DMS53 treated with DMSO at 0.1 percent for 48 hours (cell line): ENCODE data around the gene LBX2.

Experiments used
- DNase-seq: peaks from one replicate; lab custom pipeline; 2025; ENCODE audit not compliant: unreplicated experiment; lab: John Stamatoyannopoulos, UW

LBX2 gene

GRCh38 chr2:74526649-74527230 lies 27.3 kb upstream of the LBX2 start:
- DNase-seq = no peak

- peak; percentile 18 for DNase-seq
Observed at GRCh38 chr2:74525717-74526648, 26.6 kb upstream of the LBX2 start, which contains the start of gene DQX1. Gene DQX1, minus strand, starts transcription at chr2:74526231. Its CDS starts 502 bp downstream, at chr2:74525729.

GRCh38 chr2:74524955-74525716 lies 25.7 kb upstream of the LBX2 start:
- no peak for DNase-seq

- DNase-seq = no peak
Observed at GRCh38 chr2:74524005-74524404, 24.6 kb upstream of the LBX2 start.

GRCh38 chr2:74522516-74522915 lies 23.1 kb upstream of the LBX2 start:
- DNase-seq = no peak

- no peak for DNase-seq
Observed at GRCh38 chr2:74516650-74517049, 17.2 kb upstream of the LBX2 start.

- DNase-seq = peak; percentile 52
Observed at GRCh38 chr2:74515981-74516633, 16.7 kb upstream of the LBX2 start.

GRCh38 chr2:74515271-74515980 lies 16.0 kb upstream of the LBX2 start:
- DNase-seq = no peak

GRCh38 chr2:74514368-74515270 lies 15.2 kb upstream of the LBX2 start, which contains the start of gene TLX2:
Gene TLX2, plus strand, starts transcription at chr2:74514450. Its CDS starts 357 bp downstream, at chr2:74514807.
- no peak for DNase-seq

GRCh38 chr2:74513605-74514367 lies 14.4 kb upstream of the LBX2 start:
- DNase-seq = no peak

- DNase-seq = no peak
Observed at GRCh38 chr2:74512744-74513604, 13.6 kb upstream of the LBX2 start.

GRCh38 chr2:74511104-74511989 lies 11.9 kb upstream of the LBX2 start:
- DNase-seq = no peak

GRCh38 chr2:74510272-74510671 lies 10.9 kb upstream of the LBX2 start:
- no peak for DNase-seq

GRCh38 chr2:74507926-74508520 lies 8.6 kb upstream of the LBX2 start:
- DNase-seq = peak; percentile 18

- peak; percentile 96 for DNase-seq
Observed at GRCh38 chr2:74507145-74507925, 7.9 kb upstream of the LBX2 start, which contains the start of gene PCGF1. Gene PCGF1, minus strand, starts transcription at chr2:74507695. Its CDS starts 27 bp downstream, at chr2:74507668.
